GM18858 (cell line): Measurements from ENCODE around the gene SDHAF3.
"Not testable (repeated sequence)": the region's sequence is repeated elsewhere in the genome, so short reads cannot be mapped to it uniquely, and the experiment has no call there.

ENCODE experiments used
- ATAC-seq: cut with Tn5 transposase; IDR thresholded peaks from one replicate; pipeline ENCODE4 v1.9.1; 2021; ENCODE audit not compliant: unreplicated experiment

Gene SDHAF3

GRCh38 chr7:97123115-97123514 lies 5.6 kb downstream of the SDHAF3 start:
- not testable (repeated sequence) for ATAC-seq

- no peak for ATAC-seq
Measured at GRCh38 chr7:97126483-97127171, 9.1 kb downstream of the SDHAF3 start.

DNA sequence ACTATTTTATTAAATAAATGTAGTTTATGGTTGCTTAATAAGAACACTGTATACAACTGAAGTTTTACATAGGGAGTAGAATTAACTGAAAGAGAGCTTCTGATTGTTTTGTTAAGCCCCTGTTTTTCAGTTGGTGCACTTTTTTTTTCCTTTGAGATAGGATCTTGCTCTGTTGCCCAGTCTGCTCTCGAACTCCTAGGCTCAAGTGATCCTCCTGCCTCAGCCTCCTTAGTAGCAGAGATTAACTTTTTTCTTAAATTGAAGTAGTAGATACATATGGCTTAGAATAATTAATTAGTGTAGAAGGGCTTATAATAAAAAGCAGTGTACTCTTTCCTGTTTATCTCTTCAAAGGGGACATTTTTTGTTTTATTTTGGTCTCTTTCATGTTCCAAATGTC lies 11.2 kb downstream of the SDHAF3 start:
- no peak for ATAC-seq

GRCh38 chr7:97130417-97131139 lies 13.1 kb downstream of the SDHAF3 start:
- ATAC-seq, result no peak

- no peak for ATAC-seq
Measured at GRCh38 chr7:97133159-97133558, 15.7 kb downstream of the SDHAF3 start.

DNA sequence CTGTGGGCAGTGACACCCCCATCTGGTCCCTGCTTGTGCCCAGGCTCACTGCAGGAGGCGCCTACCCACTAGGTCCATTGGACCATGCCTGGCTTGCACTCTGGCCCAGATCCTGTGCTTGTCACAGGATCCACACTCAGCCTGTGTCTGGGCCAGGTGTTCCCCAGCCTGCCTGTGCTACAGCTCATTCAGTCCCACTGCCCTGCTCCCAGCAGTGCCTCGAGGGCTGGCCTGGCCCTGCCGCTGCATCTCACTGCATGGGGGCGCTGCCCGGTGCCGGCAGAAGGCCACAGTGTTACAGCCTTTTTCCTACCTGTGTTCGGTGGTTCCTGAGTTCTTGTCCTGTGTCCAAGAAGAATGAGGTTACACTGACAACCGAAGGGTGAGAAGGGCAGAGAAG lies 21.3 kb downstream of the SDHAF3 start:
- ATAC-seq, result no peak

DNA sequence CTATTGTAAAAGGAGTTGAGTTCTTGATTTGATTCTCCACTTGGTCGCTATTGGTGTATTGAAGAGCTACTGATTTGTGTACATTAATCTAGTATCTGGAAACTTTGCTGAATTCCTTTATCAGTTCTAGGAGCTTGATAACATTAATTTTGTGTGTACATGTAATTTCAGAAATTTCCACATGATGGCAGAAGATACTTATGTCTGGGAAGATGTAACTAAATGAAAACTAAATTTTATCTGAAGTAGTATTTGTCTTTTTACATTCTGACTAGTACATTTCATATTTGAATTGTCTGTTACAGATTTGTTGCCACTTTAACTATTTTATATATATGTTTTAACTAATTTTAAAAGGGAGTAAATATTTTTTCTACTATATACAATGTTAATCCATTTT lies 27.6 kb downstream of the SDHAF3 start:
- ATAC-seq, result no peak

DNA sequence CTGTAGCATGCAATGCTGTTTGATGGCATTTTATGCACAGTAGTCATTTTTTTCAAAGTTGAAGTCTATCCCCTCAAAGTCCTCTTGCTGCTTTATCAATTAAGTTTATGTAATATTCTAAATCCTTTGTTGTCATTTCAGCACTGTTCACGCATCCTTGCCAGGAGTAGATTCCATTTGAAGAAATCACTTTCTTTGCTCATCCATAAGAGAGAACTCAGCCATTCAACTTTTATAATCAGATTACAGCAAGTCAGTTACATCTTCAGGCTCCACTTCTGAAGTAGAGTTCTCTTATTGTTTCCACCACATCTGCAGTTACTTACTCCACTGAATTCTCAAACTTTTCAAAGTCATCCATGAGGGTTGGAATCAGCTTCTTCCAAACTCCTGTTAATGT lies 32.3 kb downstream of the SDHAF3 start:
- ATAC-seq, result no peak

GRCh38 chr7:97155897-97156418 lies 38.5 kb downstream of the SDHAF3 start:
- ATAC-seq, result no peak

DNA sequence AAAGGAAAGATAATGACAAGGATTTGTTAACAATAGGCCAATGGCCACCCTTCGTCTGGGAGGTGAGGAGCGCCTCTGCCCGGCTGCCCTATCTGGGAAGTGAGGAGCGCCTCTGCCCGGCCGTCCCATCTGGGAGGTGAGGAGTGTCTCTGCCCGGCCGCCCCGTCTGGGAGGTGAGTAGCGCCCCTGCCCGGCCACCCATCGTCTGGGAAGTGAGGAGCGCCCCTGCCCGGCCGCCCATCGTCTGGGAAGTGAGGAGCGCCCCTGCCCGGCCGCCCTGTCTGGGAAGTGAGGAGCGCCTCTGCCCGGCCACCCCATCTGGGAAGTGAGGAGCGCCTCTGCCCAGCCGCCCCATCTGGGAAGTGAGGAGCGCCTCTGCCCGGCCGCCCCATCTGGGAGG lies 42.5 kb downstream of the SDHAF3 start:
- ATAC-seq, result not testable (repeated sequence)

DNA sequence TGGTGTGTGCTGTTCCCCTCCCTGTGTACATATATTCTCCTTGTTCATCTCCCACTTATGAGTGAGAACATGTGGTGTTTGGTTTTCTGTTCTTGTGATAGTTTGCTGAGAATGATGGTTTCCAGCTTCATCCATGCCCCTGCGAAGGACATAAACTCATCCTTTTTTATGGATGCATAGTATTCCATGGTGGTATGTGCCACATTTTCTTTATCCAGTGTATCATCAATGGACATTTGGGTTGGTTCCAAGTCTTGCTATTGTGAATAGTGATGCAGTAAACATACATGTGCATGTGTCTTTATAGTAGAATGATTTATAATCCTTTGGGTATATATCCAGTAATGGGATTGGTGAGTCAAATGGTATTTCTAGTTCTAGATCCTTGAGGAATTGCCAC lies 44.1 kb downstream of the SDHAF3 start:
- ATAC-seq, result not testable (repeated sequence)

DNA sequence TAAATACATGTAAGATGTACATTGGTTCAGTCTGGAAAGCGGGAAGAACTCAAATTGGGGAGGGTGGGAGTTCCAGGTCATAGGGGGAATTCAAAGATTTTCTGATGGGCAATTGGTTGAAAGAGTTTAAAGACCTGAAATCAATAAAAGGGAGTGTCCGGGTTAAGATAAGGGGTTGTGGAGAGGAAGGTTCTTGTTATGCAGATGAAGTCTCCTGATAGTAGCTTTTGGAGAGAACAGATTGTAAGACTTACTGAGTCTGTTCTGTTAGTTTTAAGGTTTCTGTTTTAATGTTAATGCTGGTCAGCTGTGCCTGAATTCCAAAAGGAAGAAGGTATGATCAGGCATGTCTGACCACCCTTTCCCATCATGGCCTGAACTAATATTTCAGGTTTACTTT lies 48.8 kb downstream of the SDHAF3 start:
- ATAC-seq, result no peak

DNA sequence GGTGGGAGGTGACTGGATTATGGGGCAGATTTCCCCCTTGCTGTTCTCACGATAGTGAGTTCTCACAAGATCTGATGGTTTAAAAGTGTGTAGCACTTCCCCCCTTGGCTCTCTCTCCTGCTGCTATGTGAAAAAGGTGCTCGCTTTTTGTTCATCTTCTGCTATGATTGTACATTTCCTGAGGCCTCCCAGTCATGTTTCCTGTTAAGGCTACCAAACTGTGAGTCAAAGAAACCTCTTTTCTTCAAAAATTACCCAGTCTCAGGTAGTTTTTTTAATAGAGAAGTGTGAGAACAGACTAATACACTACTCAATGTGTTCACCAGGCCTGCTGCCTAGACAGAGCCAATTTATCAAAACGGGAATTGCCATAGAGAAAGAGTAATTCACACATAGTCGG lies 49.7 kb downstream of the SDHAF3 start:
- ATAC-seq, result no peak

DNA sequence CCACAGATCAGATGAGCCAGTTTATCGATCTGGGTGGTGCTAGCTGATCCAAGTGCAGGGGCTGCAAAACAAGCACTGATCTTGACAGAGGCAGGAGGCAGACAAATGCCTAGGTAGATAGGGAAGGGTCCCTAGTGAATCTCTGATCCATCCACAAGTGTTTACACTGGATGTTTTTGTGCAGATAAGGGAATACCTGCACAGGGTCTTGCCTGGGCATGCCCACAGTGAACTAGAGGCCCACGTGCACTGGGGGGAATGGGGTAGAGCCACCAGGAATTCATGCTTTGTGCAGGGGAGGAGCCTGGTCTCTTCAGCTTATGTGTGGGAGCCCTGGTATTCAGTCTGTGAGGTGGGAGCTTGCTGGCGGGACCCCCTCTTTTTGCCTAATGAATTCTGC lies 50.3 kb downstream of the SDHAF3 start:
- ATAC-seq, result no peak

GRCh38 chr7:97174303-97174702 lies 56.8 kb downstream of the SDHAF3 start:
- ATAC-seq, result no peak

GRCh38 chr7:97179454-97180104 lies 62.1 kb downstream of the SDHAF3 start:
- ATAC-seq, result no peak

- ATAC-seq, result no peak
Measured at GRCh38 chr7:97187067-97187466, 69.6 kb downstream of the SDHAF3 start.

DNA sequence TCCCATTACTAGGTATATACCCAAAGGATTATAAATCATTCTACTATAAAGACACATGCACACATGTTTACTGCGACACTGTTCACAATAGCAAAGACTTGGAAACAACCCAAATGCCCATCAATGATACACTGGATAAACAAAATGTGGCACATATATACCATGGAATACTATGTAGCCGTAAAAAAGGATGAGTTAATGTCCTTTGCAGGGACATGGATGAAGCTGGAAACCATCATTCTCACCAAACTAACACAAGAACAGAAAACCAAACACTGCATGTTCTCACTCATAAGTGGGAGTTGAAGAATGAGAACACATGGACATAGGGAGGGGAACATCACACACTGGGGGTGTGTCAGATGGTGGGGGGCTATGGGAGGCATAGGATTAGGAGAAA lies 78.7 kb downstream of the SDHAF3 start:
- not testable (repeated sequence) for ATAC-seq

GRCh38 chr7:97198596-97198995 lies 81.1 kb downstream of the SDHAF3 start:
- no peak for ATAC-seq

DNA sequence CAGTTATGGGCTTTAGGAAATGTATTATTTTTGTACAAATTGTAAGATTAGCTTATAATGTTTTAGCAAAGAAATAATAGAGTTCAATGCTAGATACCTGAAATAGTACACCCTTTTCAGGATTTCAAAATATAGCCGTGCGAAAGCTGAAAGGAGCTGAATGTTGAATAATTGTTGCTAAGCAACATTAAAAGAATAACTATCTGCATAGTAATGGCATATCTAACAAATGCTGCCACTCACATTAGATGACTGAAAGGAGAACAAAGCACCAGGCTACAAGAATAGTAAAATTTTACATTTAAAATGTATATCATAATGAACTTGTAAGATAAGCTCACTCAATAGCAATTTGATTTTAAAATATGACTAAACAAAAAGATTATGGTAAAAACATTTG lies 82.5 kb downstream of the SDHAF3 start:
- ATAC-seq, result no peak

DNA sequence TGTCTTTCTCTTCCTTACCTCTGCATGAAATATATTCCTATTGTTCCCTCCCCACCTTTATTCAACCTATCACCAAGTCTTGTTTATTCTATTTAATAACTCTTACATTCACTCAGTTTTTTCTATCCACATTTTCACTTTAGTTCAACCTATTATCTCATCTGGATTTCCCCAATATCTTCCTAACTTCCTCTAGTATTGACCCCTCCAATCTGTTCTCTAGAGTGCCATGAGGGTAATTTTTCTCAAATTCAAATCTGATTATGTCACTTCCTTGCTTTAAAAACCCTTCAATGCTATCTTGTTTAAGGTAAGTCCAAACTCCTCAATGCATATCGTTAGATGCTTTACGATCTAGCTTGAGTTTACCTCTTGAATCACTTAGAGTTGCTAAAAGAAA lies 86.5 kb downstream of the SDHAF3 start:
- no peak for ATAC-seq

DNA sequence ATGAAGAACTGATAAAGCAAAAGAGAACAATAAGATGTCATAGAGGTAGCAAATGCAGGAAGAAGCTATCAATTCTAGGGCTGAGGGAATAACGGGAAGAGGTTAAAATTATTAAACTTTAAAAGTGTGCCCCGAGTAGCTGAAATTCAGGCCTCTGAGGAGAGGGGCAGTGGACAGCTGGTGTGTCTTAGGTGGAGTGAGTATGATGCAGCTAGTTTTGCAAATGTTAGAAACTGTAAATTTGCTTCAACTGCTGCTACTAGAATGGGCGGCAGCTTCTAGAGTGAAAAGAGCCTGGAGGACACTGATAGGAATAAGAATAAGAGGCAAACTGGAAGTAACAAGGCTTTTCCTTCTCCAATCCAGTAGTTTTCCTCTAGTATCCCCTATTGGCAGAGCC lies 87.3 kb downstream of the SDHAF3 start:
- no peak for ATAC-seq
